GM18907 (cell line): Measurements from ENCODE around the gene SLC17A9.

Experiments used
- ATAC-seq: cut with Tn5 transposase; IDR thresholded peaks from one replicate; pipeline ENCODE4 v1.9.1; 2021; ENCODE audit warnings: mild to moderate bottlenecking, moderate library complexity; ENCODE audit not compliant: unreplicated experiment

The SLC17A9 gene

GRCh38 chr20:62997417-62998035 lies 45.0 kb downstream of the SLC17A9 start:
- no peak for ATAC-seq

GRCh38 chr20:62998449-62998848 lies 45.9 kb downstream of the SLC17A9 start:
- no peak for ATAC-seq

DNA sequence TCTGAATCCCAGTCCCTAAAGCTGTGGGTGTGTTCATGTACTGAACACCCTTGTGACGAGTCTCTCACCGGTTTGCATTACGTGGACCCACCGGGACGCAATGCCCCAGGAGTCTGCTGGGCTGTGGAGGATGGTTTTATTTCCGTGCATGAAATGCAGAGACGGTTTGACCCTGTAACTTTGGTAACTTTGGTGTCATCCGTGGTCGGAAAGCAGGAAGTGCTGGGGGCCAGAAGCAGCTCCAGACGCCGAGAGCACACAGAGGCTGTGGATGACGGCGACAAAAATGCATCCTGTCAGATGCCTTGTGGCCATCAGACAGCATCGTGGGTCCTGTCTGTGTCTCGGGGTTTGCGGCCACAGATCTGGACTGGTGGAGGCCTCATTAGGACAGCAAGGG lies 47.1 kb downstream of the SLC17A9 start:
- ATAC-seq, result no peak

DNA sequence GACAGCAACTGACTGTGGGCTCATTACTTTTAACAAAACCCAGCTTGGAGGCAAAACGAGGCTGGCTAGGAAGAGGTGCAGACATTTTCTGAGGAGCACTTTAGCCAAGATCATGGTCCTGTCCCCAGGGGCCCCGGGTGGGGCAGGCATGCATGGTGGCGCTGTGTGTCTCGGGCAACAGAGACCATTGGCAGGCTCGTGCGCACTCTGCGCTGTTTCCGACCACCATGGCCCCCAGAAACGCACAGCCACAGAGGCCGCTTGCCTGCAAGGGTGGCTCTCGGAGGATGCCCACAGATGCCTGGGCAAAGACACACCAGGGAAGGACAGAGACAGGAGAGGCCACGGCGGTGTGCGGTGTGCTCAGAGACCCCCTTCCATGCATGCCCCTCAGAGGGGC lies 47.5 kb downstream of the SLC17A9 start:
- ATAC-seq, result no peak

GRCh38 chr20:63000958-63001357 lies 48.4 kb downstream of the SLC17A9 start:
- no peak for ATAC-seq

- no peak for ATAC-seq
These were observed 50.0 kb downstream of the SLC17A9 start for GRCh38 chr20:63002511-63002910.

GRCh38 chr20:63003546-63003945 lies 51.0 kb downstream of the SLC17A9 start:
- no peak for ATAC-seq

GRCh38 chr20:63004607-63005364 lies 52.3 kb downstream of the SLC17A9 start:
- ATAC-seq, result no peak

DNA sequence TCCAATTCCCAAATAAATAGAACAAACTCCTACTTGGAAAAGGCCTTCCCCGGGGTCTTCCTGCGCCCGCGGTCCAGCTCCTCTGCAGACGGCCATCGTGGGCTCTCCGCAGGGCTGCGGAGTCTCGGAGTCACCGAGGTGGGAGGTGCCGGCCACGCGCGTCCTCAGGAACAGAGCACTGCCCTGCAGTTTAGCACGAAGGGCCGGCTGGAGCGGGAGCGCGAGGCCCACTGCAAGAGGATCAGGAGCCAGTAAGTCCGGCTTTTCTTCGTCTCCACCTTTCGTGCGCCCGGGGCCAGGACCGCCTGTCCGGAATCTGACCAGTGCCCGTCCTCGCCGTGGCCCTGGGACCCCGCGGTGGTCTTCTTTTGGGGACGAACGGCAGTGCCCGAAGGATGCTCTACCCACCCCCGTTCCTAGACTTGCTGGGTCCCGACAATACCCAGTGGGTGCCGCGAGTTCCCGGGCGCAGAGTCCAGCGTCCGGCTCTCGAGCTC lies 52.9 kb downstream of the SLC17A9 start:
- no peak for ATAC-seq

DNA sequence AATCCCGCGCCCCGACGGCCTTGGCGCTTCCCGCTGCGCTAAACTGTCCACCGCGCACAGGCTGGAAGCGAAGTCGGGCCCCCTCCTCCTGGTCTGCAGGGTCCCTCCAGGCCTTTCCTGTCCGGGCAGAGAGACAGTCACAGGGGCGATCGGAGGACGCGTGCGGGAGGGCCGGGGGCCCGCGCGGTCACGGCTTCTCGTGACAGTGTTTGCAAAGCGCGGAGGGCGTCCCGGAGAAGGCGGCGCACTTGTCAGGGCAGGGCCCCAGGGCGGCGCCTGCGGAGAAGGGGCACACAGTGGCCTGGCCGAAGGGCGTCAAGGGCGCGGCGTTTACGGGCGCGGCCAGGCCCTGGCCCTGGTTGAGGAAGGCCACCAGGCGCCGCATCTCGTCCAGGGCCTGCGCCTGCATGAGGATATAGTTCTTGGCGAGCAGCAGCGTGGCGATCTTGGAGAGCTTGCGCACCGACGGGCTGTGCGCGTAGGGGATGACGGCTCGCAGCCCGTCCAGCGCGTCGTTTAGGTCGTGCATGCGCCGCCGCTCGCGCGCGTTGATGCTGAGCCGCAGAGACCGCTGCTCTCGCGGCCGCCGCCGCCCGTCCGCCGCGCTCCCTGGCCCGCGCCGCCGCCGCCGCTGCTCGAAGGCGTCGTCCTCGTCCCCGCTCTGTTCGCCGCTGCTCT lies 53.5 kb downstream of the SLC17A9 start:
- no peak for ATAC-seq

DNA sequence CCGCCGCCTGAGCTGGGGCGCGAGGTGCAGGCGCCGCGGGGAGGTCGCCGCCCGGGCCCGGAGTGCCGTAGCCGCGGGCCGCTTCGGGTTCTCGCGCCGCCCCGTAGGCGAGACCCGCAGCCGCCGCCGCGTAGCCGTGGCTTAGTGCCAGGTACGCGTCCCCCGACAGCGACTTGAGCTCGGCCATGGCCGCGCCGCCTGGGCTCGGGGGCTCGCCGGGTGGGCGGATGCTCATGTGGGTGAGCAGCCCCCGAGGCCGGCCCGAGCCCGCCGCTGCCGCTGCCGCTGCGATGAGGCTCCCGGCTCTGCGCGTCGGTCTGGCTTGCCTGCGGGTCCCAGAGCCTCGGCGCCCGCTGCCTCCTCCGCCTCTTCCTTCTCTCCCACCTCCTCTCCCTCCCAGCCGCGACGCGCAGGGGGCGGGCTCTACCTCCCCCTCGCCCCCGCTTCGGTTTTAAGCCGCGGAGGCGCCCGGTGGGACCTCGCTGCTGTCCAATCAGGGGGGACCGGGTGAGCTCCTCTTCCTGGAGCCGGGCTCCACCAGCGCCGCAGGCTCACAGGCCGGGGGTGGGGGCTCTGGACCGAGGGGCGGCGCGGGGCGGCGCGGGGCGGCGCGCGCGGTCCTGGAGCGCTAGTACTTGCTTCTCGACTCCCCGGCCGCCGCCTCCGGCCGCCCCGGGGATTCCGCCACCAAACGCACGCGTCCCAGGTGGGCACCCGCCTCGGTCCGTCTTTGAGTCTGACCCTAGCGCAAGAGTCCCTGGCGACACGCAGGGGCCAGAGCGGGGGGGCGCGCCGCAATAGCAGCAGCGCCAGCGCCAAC lies 54.2 kb downstream of the SLC17A9 start, which contains the start of gene BHLHE23:
Gene BHLHE23, minus strand, starts transcription at position 425 of the 820 bp plus-strand sequence. Its CDS starts 190 bp downstream, at position 235.
- ATAC-seq, result no peak

- no peak for ATAC-seq
These were observed 54.8 kb downstream of the SLC17A9 start for GRCh38 chr20:63007360-63007645.

DNA sequence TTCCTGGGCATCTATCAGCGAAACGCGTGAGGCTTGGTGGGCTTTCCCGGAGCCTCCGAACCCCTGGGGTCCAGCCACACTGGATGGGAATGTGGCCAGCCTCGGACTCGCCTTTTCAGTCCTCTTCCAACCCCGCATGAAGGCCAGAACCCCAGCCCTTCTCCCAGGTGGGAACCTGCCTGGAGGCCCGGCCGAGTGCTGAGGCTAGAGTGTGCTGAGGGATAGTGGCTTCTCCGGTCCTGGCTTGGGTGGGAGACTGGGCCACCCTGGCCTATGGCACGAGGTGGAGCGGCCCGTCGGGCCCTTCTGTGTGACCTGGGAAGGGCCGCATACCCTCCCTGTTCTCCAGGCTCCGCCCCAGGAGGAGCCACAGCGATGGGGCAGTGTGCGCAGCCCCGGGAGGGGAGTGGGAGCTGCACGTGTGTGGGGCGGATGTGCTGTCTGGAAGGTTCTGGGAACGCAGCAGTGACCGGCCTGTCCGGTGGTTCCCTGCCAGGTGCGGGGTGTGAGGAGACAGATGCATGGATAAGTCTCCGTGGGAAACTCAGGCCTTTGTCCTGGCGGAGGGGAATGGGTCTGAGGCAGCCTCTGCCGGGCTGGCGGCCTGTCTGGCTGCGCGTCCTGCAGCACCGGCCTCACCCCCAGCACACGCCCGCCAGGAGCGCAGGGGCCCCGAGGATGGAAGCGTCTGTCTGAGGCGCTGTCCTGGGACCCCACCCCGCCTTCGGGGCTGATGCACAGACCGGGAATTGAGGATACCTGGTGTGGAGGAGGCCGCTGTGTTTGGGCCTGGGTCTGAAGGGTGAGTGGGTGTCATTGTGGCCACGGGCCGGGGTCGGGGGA lies 55.4 kb downstream of the SLC17A9 start:
- no peak for ATAC-seq

DNA sequence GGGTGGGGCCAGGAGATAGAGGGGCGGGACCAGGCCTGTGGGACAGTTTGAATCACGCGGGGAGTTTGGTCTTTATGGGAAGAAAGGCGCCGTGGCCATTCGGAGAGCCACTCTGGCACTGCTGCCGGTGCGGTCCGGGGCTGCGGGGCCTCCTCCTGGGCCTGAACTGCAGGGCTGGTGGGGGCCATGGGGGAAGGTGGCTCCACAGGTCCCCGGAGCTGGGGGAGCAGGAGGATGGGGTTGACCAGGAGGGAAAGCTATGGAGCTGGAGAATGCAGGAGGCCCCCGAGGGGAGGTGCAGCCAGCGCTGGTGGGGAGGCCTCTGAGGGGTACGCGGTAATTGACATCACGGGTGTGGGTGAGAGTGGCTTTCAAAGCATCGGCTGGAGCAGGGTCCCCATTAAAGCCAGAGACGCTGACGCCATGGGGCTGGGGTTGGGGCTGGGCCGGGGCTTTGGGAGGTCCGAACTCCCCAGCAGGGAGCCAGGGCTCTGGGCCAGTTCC lies 56.1 kb downstream of the SLC17A9 start:
- ATAC-seq, result no peak

DNA sequence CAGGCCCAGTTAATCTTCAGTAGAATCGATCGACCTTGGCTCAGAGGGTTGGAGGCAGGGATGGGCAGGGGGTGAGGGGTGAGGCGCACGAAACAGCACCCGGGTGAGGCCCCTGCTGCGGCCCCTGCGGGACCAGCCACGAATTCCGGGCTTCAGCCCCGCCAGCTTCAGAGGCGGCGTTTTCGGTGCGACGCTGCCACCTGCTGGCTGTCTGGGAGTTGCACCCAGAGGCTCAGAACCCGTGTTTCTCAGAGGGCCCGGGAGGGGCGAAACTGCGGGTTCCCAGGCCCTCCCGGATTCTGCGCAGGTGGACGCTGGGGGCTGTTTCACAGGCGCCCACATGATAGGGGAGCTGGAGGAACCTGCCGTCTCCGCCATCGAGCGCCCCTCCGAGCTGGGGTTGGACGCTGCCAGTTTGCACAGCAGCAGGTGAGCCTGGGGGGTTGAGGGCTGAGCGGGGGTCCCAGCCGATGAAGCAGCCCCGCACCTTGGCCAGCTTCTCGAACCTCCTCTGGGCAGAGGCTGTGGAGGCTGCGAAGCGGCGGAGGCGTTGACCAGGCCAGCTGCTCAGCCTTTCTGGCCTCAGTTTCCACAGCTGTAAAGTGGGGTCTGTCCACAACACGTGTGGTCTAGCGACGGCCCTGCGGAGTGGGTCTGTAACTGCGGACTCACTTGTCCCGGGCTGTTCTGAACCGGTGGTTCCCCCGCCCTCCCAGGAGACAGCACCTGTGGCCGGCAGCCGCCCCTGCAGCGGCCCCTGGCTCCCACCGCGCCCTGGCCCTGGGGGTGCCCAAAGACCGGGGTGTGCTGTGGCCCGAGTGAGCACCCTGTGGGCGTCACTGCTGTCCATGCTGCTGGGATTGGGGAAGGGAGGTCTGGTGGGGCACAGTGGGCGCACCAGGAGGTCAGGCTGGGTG lies 56.8 kb downstream of the SLC17A9 start:
- peak; percentile 46 for ATAC-seq

DNA sequence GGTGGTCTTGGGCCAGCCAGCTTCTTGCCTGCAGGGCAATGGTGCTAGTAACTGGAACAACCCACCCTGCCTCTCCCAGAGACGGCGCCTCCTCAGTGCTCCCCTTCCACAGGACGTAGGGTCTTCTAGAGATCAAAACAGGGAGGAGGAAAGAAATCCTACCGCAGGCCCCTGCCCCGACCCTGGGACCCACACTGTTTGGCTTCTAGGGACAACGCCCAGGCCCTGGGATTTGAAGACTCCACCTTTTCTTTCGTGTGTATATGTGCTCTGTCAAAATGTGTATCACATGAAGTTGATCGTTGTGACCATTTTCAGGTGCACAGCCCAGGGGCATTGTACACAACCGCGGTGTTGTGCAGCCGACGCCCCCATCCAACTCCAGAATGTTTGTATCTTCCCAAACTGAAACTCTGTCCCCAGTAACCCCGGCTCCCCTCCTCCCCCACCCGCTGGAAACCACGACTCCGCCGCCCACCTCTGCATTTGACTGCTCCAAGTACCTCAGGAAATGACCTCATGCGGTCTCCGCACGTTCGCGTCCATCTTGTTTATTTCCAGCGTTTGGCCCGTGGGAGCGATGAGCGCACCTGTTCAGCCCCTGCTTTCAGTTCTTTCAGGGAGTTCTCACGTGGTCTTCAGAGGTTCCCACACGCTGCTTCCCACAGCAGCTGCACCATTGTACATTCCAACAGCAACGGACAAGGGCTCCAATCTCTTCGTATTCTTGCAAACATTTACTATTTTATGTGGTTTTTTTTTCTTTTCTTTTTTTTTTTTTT lies 57.7 kb downstream of the SLC17A9 start:
- ATAC-seq, result peak; percentile 52

DNA sequence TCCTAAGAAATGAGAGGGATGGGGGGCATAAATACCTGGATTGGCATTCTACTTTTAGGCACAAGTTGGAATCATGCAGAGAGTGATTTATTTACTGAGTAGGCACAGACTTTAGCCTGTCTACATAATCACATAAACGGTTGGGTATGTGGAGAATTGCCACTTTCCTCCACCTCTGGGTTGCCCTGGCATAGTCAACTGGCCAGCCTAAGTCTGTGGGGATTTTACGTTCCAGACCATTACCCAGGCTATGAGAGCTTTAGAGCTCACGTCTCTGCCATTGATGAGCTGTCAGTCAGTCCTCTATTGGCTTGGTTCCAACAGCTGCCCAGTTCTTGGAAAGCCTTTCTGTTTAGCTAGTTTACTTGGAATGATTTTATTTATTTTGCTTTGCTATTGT lies 59.3 kb downstream of the SLC17A9 start:
- no peak for ATAC-seq

DNA sequence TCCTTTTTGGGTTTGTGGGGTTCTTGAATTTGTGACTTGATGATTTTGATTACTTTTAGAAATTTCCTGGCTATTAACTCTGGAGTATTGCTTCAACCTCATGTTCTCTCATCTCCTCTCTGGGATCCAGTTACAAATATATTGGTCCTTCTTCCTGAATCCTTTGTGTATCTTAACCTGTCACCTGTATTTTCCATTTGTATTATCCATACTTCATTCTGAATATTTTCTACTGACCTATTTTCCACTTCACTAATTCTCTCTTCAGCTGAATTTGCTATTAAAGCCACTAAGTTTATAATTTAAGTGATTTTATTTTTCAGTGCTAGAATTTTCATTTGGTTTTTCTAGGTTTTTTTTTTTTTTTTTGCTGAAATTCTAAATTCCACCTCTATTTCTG lies 60.7 kb downstream of the SLC17A9 start:
- no peak for ATAC-seq
